ENCODE results near the gene MBNL1.

MBNL1 gene

DNA sequence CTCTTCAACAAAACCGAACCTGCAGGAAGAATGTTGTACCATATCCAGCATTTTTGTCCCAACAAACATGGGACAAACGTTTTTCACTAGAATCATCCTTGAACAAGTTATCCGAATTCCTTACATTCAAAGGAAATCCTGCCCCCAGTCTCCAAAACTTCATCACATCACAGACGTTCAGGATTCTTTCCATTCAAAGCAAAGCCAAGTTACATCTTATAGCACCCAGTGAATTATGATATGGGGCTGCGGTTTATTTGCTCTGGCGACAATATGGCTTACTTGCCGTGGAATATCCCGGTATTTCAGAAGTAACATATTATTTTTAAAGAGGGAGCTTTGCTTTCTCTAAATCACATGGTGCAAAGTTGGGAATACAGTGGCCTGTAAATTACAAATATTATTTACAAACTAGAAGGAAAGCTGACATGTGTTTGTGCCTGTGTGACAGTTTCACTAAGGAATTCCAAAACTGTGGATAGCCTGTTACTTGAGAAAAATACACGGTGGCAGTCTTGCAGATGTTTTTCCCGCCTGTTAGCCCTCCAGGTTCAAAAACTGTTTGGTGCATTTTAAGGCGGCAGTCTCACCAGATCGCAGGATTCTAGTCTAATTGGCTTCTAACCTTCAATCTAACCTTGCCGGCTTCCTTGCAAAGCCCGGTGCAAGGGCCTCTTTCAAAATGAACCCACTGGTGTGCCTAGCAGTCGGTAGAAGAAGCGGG is 736 bp upstream of the MBNL1 start:
- TF ChIP-seq CTCF (IDR thresholded peaks at IDR 0.05; ENCODE audit: low read depth, low read length) = no peak
- no peak for DNase-seq (ENCODE audit: extremely low read depth, low read depth)

- peak; percentile 93 for DNase-seq (ENCODE audit: extremely low read depth, low read depth)
- no peak for TF ChIP-seq CTCF (IDR thresholded peaks at IDR 0.05; ENCODE audit: low read depth, low read length)
These were observed 514 bp downstream of the MBNL1 start for GRCh38 chr3:152269056-152269830.

DNA sequence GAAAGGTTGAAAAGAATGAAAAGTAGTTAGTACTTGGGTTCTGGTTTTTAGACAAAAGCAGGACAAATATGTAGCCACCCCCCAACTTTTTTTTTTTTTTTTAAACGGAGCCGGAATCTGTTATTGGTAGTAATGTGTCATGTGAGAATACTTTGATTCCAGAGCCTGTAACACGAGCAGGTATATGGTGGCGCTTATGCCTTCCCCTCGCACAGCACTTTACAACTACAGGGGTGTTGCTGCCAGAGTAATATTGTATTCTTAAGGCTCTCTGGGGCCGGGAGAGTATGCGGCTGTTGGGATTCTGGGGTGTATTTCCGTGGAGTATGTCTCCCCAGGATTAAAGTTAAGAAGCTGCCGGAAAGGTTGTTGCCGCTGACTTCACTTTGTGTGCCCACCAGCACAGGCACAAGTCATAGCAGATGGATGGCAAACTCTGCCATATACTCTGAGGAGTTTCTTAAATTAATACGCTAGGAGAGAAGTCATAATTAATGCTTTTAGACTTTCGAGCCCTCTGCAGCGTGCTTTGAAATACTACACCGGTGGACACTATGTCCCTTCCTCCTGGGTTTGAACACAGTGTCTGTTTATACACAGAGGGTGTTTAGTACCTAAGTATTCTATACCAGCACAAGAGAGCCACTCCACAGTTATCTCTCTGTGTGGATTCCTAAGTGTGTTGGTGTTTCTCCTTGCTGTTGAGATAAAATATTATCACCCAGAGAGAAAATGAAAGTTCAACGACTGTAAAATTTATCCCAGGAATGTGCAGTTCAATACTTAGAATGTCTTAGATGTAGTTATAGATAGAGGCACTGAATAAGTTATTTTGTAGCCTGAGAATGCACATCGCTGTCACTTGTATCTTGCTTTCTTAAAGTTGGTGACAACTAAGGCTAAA is 1.4 kb downstream of the MBNL1 start:
- TF ChIP-seq CTCF (IDR thresholded peaks at IDR 0.05; ENCODE audit: low read depth, low read length) = no peak
- DNase-seq (ENCODE audit: extremely low read depth, low read depth) = peak; percentile 52

DNA sequence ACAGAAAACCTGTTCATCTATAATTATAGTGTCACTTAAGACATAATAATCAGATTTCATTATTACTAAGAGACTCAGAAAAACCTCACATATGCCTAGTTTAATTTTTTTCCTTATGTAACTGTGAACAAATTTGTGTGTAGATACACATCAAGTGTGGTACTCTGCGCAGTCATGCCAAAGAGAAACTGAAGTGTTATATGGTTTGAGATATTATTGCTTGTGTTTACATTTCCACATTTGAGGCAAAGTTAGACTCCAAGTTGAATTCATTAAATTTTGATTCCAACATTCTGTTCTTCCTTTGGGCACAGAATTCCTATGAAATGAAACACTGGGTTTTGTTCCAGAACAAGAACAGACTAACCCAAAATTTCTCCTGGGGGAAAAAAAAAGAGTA is 2.2 kb downstream of the MBNL1 start:
- TF ChIP-seq CTCF (IDR thresholded peaks at IDR 0.05; ENCODE audit: low read depth, low read length) = no peak
- no peak for DNase-seq (ENCODE audit: extremely low read depth, low read depth)

DNA sequence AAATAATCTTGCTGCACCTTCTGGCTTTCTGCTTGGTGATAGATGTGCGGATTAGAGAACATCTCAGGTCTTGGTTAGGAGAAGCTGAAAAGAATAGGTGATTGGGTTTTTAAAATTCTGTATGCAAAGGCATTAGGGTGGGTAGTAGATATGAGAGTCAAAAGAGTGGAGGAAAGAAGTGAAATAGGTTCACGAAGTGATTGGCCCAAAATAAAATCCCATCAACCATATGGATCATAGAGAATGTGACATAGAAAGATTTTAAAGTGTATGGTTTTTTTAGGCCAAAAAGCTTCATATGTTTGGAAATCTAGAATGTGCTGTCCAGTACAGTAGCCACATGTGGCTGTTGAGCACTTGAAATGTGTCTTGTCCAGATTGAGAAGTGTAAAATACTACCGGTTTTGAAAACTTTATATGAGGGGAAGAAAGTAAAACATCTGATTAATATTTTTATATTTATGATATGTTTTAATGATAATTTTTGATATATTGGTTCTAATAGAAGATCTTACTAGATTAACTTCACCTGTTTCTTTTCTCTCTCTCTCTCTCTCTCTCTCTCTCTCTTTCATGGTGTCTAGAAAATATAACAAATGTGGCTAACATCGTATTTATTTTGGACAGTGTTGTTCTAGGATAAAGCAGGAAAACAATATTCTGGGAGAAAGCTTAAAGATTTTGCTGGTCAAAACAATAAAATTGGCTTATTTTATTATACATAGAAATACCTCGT is 2.9 kb downstream of the MBNL1 start:
- no peak for TF ChIP-seq CTCF (IDR thresholded peaks at IDR 0.05; ENCODE audit: low read depth, low read length)
- DNase-seq (ENCODE audit: extremely low read depth, low read depth) = no peak

DNA sequence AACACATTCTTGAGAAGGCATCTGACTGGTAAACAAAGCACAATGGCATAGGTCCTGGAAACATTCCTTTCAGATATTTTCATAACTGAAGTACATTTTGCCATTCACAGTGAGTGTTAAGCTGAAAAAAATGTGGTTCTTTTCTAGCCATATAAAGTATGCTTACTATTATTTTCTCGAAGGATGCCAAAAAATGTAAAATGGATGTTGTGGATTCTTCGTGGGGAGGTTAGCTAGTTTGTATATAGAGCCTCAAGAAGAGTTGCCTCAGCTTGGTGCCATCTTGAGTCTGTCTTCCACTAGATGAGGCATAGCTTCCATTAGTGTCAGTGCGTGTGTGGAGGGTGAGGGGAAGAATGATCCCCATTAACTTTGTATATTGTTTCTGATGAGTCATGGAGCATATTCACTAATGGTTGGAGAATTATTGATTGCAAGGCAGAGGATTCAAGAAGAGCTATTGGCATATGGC is 4.1 kb downstream of the MBNL1 start:
- no peak for TF ChIP-seq CTCF (IDR thresholded peaks at IDR 0.05; ENCODE audit: low read depth, low read length)
- no peak for DNase-seq (ENCODE audit: extremely low read depth, low read depth)

Data from AG09319 (cell line).